ENCODE data around the gene DGCR2. TPM values are rescaled to one million over a fixed set of nuclear protein-coding genes. Genes with fewer than 3 reads are reported as not detected.

Gene DGCR2
- total and polyA plus RNA-seq, 12 donors, result 24.3 to 70.1 (median 51.9) TPM

DNA sequence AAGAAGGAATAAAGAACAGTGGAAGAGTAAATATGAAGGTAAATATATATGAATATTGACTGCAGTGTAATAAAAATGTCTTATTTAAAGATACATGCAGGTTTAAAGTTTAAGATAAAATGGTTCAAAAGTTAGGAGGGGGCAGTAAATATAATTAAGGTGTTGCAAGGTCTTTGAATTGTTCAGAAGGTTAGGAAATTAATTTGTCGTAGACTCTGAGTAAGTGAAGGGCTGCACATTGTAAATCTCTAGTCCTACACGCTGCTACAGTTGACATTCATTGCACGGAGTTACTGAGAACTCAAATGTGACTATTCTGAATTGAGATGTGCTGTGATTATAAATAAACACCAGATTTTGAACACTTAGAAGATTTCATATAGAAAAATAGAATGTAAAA lies 116.3 kb downstream of the DGCR2 start:
- DNase-seq, result no peak
- H3K36me3 ChIP-seq (replicated peaks in 1 of 2), result no peaks in the 10 kb centered on the region
- H3K27ac ChIP-seq, result no peak overlapping the region
- TF ChIP-seq POLR2A (IDR thresholded peaks at IDR 0.05), result no peak
- TF ChIP-seq, protein P1, sequence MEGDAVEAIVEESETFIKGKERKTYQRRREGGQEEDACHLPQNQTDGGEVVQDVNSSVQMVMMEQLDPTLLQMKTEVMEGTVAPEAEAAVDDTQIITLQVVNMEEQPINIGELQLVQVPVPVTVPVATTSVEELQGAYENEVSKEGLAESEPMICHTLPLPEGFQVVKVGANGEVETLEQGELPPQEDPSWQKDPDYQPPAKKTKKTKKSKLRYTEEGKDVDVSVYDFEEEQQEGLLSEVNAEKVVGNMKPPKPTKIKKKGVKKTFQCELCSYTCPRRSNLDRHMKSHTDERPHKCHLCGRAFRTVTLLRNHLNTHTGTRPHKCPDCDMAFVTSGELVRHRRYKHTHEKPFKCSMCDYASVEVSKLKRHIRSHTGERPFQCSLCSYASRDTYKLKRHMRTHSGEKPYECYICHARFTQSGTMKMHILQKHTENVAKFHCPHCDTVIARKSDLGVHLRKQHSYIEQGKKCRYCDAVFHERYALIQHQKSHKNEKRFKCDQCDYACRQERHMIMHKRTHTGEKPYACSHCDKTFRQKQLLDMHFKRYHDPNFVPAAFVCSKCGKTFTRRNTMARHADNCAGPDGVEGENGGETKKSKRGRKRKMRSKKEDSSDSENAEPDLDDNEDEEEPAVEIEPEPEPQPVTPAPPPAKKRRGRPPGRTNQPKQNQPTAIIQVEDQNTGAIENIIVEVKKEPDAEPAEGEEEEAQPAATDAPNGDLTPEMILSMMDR (IDR thresholded peaks at IDR 0.05), result no peak
- WGBS, 4 donors, result 84 to 89% (median 84%) methylated on average over 3 of the region's 3 CpGs
- H3K27me3 ChIP-seq, result no peaks in the 10 kb centered on the region
- H3K9me3 ChIP-seq (replicated peaks in 1 of 3), result no peaks in the 10 kb centered on the region
- intact Hi-C loops (cut with DNase I), result no loop called here
- H3K4me3 ChIP-seq, result no peak overlapping the region
- peaks cover 0 to 3% of the 10 kb centered on the region in 2 donors for H3K4me1 ChIP-seq (replicated peaks in 1 of 2)

DNA sequence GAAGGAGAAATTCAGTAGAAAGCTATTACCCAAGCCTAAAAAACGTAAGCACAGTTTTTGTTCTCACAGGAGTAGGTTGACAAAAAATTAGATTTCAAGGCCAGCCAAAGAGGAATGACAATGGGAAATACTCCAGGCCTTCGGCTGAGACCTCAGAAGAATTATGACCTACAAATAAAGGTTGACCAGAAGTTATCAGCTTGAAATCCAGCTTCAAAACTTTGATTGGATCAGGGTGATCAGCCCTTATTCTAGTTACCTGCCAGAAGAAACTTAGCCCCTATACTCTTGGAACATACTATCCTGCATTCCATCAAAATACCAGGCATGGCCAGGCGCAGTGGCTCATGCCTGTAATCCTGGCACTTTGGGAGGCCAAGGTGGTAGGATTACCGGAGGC lies 117.7 kb downstream of the DGCR2 start:
- no peaks in the 10 kb centered on the region for H3K9me3 ChIP-seq (replicated peaks in 1 of 3)
- H3K36me3 ChIP-seq (replicated peaks in 1 of 2), result no peaks in the 10 kb centered on the region
- TF ChIP-seq, protein P1 (IDR thresholded peaks at IDR 0.05), result no peak
- no peak for TF ChIP-seq POLR2A (IDR thresholded peaks at IDR 0.05)
- no peak overlapping the region for H3K27ac ChIP-seq
- no peaks in the 10 kb centered on the region for H3K27me3 ChIP-seq
- no peak for DNase-seq
- 56 to 77% (median 69%) methylated on average over 4 of the region's 4 CpGs for WGBS, 4 donors
- H3K4me1 ChIP-seq (replicated peaks in 1 of 2), result peaks cover 0 to 3% of the 10 kb centered on the region in 2 donors
- H3K4me3 ChIP-seq, result no peak overlapping the region
- intact Hi-C loops (cut with DNase I), result no loop called here

DNA sequence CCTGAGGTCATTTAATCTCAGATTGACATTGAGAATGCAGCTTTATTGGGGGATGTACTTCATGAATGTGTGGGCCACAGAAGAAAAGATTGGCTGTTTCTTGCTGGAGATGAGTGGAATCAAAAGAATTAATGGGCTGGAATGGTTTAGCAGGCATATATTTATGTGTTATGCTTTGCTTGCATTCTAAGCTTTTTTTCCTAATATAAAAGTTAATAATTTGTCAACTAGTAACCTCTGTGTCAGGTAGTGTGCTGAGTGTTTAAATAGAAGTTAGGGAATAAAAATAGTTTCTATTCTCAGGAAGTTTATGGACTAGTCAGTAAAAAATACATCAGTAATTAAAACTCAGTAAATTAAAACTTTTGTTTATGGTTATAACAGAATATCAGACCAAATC lies 118.7 kb downstream of the DGCR2 start:
- no peaks in the 10 kb centered on the region for H3K9me3 ChIP-seq (replicated peaks in 1 of 3)
- no peaks in the 10 kb centered on the region for H3K27me3 ChIP-seq
- DNase-seq, result no peak
- H3K36me3 ChIP-seq (replicated peaks in 1 of 2), result no peaks in the 10 kb centered on the region
- intact Hi-C loops (cut with DNase I), result no loop called here
- H3K4me1 ChIP-seq (replicated peaks in 1 of 2), result peaks cover 0 to 3% of the 10 kb centered on the region in 2 donors
- no peak overlapping the region for H3K27ac ChIP-seq
- H3K4me3 ChIP-seq, result no peak overlapping the region
- TF ChIP-seq, protein P1 (IDR thresholded peaks at IDR 0.05), result no peak

DNA sequence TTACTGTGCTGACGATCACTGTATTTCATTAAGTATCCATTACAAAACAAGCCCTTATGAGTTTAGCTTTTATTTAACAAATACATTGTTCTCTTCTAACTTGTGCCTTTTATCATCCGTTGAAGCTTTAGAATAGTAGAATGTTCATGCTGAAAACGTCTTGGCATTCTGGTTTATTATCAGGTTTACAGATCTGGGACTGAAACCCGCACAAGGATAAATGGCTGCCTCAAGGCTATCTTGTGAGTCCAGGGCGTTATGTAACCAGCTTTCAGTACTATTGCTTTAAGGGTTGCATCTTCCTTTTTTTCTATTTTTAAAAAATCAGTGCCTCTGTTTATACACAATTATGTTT lies 119.6 kb downstream of the DGCR2 start:
- intact Hi-C loops (cut with DNase I), result no loop called here
- peak overlapping the region in 1 of 4 donors; percentile 15 for H3K4me3 ChIP-seq
- peak in 1 of 7 donors; percentile 47 for DNase-seq
- H3K36me3 ChIP-seq (replicated peaks in 1 of 2), result no peaks in the 10 kb centered on the region
- H3K4me1 ChIP-seq (replicated peaks in 1 of 2), result peaks cover 0 to 3% of the 10 kb centered on the region in 2 donors
- 27 to 36% (median 31%) methylated on average over 5 of the region's 5 CpGs for WGBS, 4 donors
- peaks cover 3% of the 10 kb centered on the region for H3K27me3 ChIP-seq
- no peak for TF ChIP-seq POLR2A (IDR thresholded peaks at IDR 0.05)
- TF ChIP-seq, protein P1 (IDR thresholded peaks at IDR 0.05), result no peak
- no peaks in the 10 kb centered on the region for H3K9me3 ChIP-seq (replicated peaks in 1 of 3)
- peak overlapping the region in 4 of 5 donors; percentile 24 to 76 (median 33) for H3K27ac ChIP-seq

All from adrenal gland (tissue), 12 donors.